ENCODE results near the gene MEX3D.
"Not testable (repeated sequence)": the region's sequence is repeated elsewhere in the genome, so short reads cannot be mapped to it uniquely, and the experiment has no call there.

The MEX3D gene

GRCh38 chr19:1553415-1553814 is 14.7 kb downstream of the MEX3D start:
- no peak for TF ChIP-seq GATA1 (IDR thresholded peaks at IDR 0.05; ENCODE audit: low read depth, low read length)
- TF ChIP-seq POLR2A (IDR thresholded peaks at IDR 0.05; ENCODE audit: low read length): no peak
- DNase-seq: no peak

- no peak for TF ChIP-seq GATA1 (IDR thresholded peaks at IDR 0.05; ENCODE audit: low read depth, low read length)
- no peak for TF ChIP-seq POLR2A (IDR thresholded peaks at IDR 0.05; ENCODE audit: low read length)
- DNase-seq: no peak
These were observed 16.8 kb downstream of the MEX3D start for GRCh38 chr19:1551068-1552040.

GRCh38 chr19:1549332-1549945 is 18.7 kb downstream of the MEX3D start:
- no peak for DNase-seq
- TF ChIP-seq POLR2A (IDR thresholded peaks at IDR 0.05; ENCODE audit: low read length) (no peak), GATA1 (IDR thresholded peaks at IDR 0.05; ENCODE audit: low read depth, low read length) (no peak)

GRCh38 chr19:1540365-1540925 is 27.7 kb downstream of the MEX3D start:
- DNase-seq: no peak
- no peak for TF ChIP-seq GATA1 (IDR thresholded peaks at IDR 0.05; ENCODE audit: low read depth, low read length)
- no peak for TF ChIP-seq POLR2A (IDR thresholded peaks at IDR 0.05; ENCODE audit: low read length)

GRCh38 chr19:1539749-1540148 is 28.4 kb downstream of the MEX3D start:
- DNase-seq: not testable (repeated sequence)

- no peak for DNase-seq
- TF ChIP-seq GATA1 (IDR thresholded peaks at IDR 0.05; ENCODE audit: low read depth, low read length): no peak
- no peak for TF ChIP-seq POLR2A (IDR thresholded peaks at IDR 0.05; ENCODE audit: low read length)
These were observed 29.1 kb downstream of the MEX3D start for GRCh38 chr19:1538978-1539377.

- DNase-seq: not testable (repeated sequence)
These were observed 32.4 kb downstream of the MEX3D start for GRCh38 chr19:1535699-1536098.

- DNase-seq: no peak
- TF ChIP-seq GATA1 (IDR thresholded peaks at IDR 0.05; ENCODE audit: low read depth, low read length) (no peak), POLR2A (IDR thresholded peaks at IDR 0.05; ENCODE audit: low read length) (no peak)
These were observed 33.2 kb downstream of the MEX3D start for GRCh38 chr19:1534972-1535371.

GRCh38 chr19:1533510-1534150 is 34.5 kb downstream of the MEX3D start:
- DNase-seq: no peak
- TF ChIP-seq POLR2A (IDR thresholded peaks at IDR 0.05; ENCODE audit: low read length) (no peak), GATA1 (IDR thresholded peaks at IDR 0.05; ENCODE audit: low read depth, low read length) (no peak)

GRCh38 chr19:1532003-1532402 is 36.1 kb downstream of the MEX3D start:
- no peak for DNase-seq

GRCh38 chr19:1531587-1531986 is 36.5 kb downstream of the MEX3D start:
- DNase-seq: no peak

More at GRCh38 chr19:1532003-1532402, 36.1 kb downstream of the MEX3D start:
- no peak for TF ChIP-seq GATA1 (IDR thresholded peaks at IDR 0.05; ENCODE audit: low read depth, low read length)
- TF ChIP-seq POLR2A (IDR thresholded peaks at IDR 0.05; ENCODE audit: low read length): no peak

GRCh38 chr19:1530856-1531255 is 37.3 kb downstream of the MEX3D start:
- not testable (repeated sequence) for DNase-seq

More at GRCh38 chr19:1531587-1531986, 36.5 kb downstream of the MEX3D start:
- TF ChIP-seq POLR2A (IDR thresholded peaks at IDR 0.05; ENCODE audit: low read length): no peak
- no peak for TF ChIP-seq GATA1 (IDR thresholded peaks at IDR 0.05; ENCODE audit: low read depth, low read length)

GRCh38 chr19:1529430-1529816 is 38.7 kb downstream of the MEX3D start:
- no peak for TF ChIP-seq POLR2A (IDR thresholded peaks at IDR 0.05; ENCODE audit: low read length)
- TF ChIP-seq GATA1 (IDR thresholded peaks at IDR 0.05; ENCODE audit: low read depth, low read length): no peak
- no peak for DNase-seq

All from erythroblast (primary cell).